ENCODE results near the gene DOK6.

The DOK6 gene

GRCh38 chr18:69490813-69491212 is 90.1 kb downstream of the DOK6 start:
- CTCF ChIA-PET, result no interaction called here
- POLR2A ChIA-PET, result no interaction called here
- no peak for TF ChIP-seq CTCF (IDR thresholded peaks at IDR 0.05; ENCODE audit: control extremely low read depth, extremely low read depth, low read depth, missing control alignments)
- no peak for DNase-seq (ENCODE audit: extremely low spot score)

GRCh38 chr18:69491576-69491975 is 90.9 kb downstream of the DOK6 start:
- no peak for DNase-seq (ENCODE audit: extremely low spot score)
- no peak for TF ChIP-seq CTCF (IDR thresholded peaks at IDR 0.05; ENCODE audit: control extremely low read depth, extremely low read depth, low read depth, missing control alignments)
- CTCF ChIA-PET, result interaction anchor here (1.2 kb wide), 1 partner anchor 13 kb away, joined by 3 read pairs; no protein-coding TSS in a partner anchor
- POLR2A ChIA-PET, result no interaction called here

DNA sequence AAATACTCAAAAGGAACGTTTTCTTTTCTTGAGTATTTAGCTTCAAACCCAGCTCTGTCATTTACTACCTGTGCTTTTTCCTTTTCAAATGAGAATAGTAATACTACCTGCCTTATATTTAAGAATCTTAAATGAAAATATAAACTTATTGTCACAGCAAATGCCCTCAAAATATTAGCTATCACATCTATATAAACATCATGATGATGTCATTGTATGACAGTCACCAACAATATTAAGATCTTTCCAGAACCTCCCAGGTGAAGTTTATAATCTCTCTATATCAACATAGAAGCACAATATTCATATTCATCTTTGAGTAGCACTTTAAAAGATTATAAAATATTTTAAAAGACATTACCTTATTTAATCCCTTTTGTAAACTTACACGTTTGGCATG is 92.2 kb downstream of the DOK6 start:
- ChIA-PET POLR2A (no interaction called here), CTCF (interaction anchor here (1.2 kb wide), 1 partner anchor 11 kb away, joined by 3 read pairs; no protein-coding TSS in a partner anchor)
- DNase-seq (ENCODE audit: extremely low spot score), result no peak
- TF ChIP-seq CTCF (IDR thresholded peaks at IDR 0.05; ENCODE audit: control extremely low read depth, extremely low read depth, low read depth, missing control alignments), result no peak

GRCh38 chr18:69494841-69495240 is 94.2 kb downstream of the DOK6 start:
- POLR2A ChIA-PET, result no interaction called here
- TF ChIP-seq CTCF (IDR thresholded peaks at IDR 0.05; ENCODE audit: control extremely low read depth, extremely low read depth, low read depth, missing control alignments), result no peak
- no peak for DNase-seq (ENCODE audit: extremely low spot score)

DNA sequence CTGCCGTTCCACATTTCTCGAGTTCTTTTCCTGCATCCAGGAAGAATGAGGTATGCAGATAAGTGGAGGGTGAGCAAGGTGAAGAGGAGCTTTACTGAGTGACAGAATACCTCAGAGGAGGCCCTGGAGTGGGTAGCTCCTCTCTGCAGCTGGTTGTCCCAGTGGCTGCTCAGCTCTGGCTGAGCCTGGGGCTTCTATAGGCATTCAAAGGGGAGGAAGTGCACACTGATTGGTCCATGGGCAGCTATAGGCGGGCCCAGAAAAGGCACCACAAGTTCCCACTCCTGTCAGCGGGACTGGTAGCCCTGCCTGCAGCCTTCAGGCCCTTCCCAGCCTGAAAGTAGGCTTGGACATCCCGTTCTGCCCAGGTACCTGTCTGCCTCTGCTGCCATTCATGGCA is 94.7 kb downstream of the DOK6 start:
- ChIA-PET CTCF (interaction anchor here (0.9 to 1.7 kb wide), 4 partner anchors 27 to 996 kb away, joined by 3 to 4 read pairs (median 3); no protein-coding TSS in a partner anchor), POLR2A (no interaction called here)
- no peak for DNase-seq (ENCODE audit: extremely low spot score)
- no peak for TF ChIP-seq CTCF (IDR thresholded peaks at IDR 0.05; ENCODE audit: control extremely low read depth, extremely low read depth, low read depth, missing control alignments)

More at GRCh38 chr18:69494841-69495240, 94.2 kb downstream of the DOK6 start:
- CTCF ChIA-PET, result interaction anchor here (0.9 to 1.7 kb wide), 4 partner anchors 28 to 996 kb away, joined by 3 to 4 read pairs (median 3); no protein-coding TSS in a partner anchor

DNA sequence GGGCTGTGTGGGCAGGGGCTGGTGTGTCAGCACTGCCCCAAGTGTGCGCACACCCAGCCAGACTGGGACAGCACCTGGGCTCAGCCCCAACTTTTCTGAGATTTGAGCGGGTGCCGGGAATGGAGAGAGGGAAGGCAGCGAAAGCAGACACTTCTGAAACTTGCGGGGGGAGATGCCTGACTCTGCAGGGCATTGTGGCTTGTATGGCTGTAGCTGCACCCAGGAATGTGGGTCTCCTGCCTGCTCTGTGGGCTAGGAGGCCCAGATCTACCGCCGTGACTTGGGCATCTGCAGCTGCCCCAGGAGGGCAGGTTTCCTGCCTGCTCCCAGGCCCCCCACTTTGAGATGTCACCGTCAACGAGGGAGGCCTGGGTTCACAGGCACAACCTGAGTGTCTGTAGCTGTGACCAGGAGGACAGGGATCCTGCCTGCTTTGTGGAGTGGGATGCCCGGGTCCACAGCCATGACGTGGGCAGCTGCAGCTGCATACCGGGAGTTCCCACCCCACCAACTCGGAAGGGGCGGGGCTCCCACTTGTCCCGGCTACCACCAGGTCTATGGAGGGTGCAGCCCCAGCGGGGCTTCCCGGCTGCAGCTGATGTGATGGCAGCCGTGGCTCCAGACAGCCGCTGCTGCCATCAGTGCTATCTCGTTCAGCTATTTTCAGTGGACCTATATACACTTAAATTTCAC is 95.3 kb downstream of the DOK6 start:
- DNase-seq (ENCODE audit: extremely low spot score), result no peak
- TF ChIP-seq CTCF (IDR thresholded peaks at IDR 0.05; ENCODE audit: control extremely low read depth, extremely low read depth, low read depth, missing control alignments), result no peak
- POLR2A ChIA-PET, result no interaction called here
- CTCF ChIA-PET, result interaction anchor here (1.1 to 1.7 kb wide), 3 partner anchors 27 to 995 kb away, joined by 3 to 4 read pairs (median 3); no protein-coding TSS in a partner anchor
